ENCODE measurements around the gene PKP4. TPM values are rescaled to one million over a fixed set of nuclear protein-coding genes. Genes with fewer than 3 reads are reported as not detected.

The PKP4 gene
- total RNA-seq, 1 experiment from 2014 or later = 52.0 TPM

DNA sequence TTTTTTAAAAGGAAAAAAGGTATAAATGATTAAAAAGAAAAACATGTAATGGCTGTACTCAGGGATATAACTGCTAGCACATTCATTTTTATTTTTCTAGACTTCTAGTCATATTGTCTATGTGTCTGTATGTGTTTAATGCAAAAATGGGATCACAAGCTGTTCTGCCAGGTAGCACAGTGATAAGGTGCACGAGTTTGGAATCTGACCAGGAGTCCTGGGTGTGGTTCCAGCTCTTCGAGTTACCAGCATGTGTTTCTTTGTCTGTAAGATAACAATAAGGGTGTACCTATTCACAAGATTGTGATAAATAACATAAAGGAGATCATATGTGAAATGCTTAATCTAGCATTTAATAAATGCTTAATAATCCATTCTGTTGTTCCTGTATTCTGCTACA lies 145.3 kb downstream of the PKP4 start:
- no peak overlapping the region for H2BK12ac ChIP-seq (ENCODE audit: insufficient read length, low read depth, low read length)
- TF ChIP-seq CTCF (conservative IDR thresholded peaks at IDR 0.05) = no peak
- H3K79me1 ChIP-seq (ENCODE audit: insufficient read depth, low read depth, low read length, poor library complexity, severe bottlenecking) = no peaks in the 10 kb centered on the region
- H4K91ac ChIP-seq (ENCODE audit: insufficient read length, low read depth, low read length) = no peak overlapping the region
- H3K27me3 ChIP-seq (ENCODE audit: insufficient read depth, low read length) = no peaks in the 10 kb centered on the region
- H3K9ac ChIP-seq (ENCODE audit: extremely low read depth, insufficient read length, low read length) = no peak overlapping the region
- H3K23ac ChIP-seq (ENCODE audit: insufficient read length, low read depth, low read length) = no peak overlapping the region
- no peak overlapping the region for H4K8ac ChIP-seq (replicated peaks; ENCODE audit: insufficient read length, low read depth, low read length)
- no peak overlapping the region for H3K4me3 Mint-ChIP-seq
- no peak overlapping the region for H3K56ac ChIP-seq (ENCODE audit: insufficient read length, low read depth, low read length)
- H3K27ac Mint-ChIP-seq = no peak overlapping the region
- no peak overlapping the region for H2AK5ac ChIP-seq (ENCODE audit: insufficient read length, low read length)
- H4K20me1 ChIP-seq (ENCODE audit: control insufficient read depth, insufficient read depth, insufficient read length) = no peaks in the 10 kb centered on the region
- no peak overlapping the region for H2BK20ac ChIP-seq (ENCODE audit: low read depth, low read length, poor library complexity, severe bottlenecking)
- DNase-seq = no peak
- no peaks in the 10 kb centered on the region for H3K9me3 Mint-ChIP-seq
- H3K4ac ChIP-seq (ENCODE audit: low read depth, low read length) = no peak overlapping the region
- H3K4me2 ChIP-seq (ENCODE audit: insufficient read depth, insufficient read length, low read length) = no peak overlapping the region
- no peak overlapping the region for H3T11ph ChIP-seq (ENCODE audit: low read length)
- H3K27me3 Mint-ChIP-seq (ENCODE audit: low read depth) = no peaks in the 10 kb centered on the region
- no peak overlapping the region for H2BK5ac ChIP-seq (ENCODE audit: insufficient read length, low read length)
- H2BK15ac ChIP-seq (ENCODE audit: low read depth, low read length) = no peak overlapping the region
- no peak overlapping the region for H3K27ac ChIP-seq (ENCODE audit: insufficient read length, low read depth, low read length)
- H3K23me2 ChIP-seq (ENCODE audit: insufficient read length, low read depth, low read length, poor library complexity, severe bottlenecking) = no peaks in the 10 kb centered on the region
- H3K9me3 ChIP-seq (ENCODE audit: control insufficient read depth, low read depth, low read length) = no peaks in the 10 kb centered on the region
- no peaks in the 10 kb centered on the region for H3K79me2 ChIP-seq (ENCODE audit: insufficient read depth, low read length)
- peaks cover 7 to 13% of the 10 kb centered on the region in 2 experiments for H3K4me1 Mint-ChIP-seq
- no peak overlapping the region for H3K18ac ChIP-seq (ENCODE audit: insufficient read length, low read depth, low read length)
- H3K14ac ChIP-seq (ENCODE audit: insufficient read depth, low read length) = no peak overlapping the region
- H3K36me3 Mint-ChIP-seq (ENCODE audit: insufficient read depth in 1 of 3, low read depth in 3 of 3) = peaks cover 0 to 2% (median 0%) of the 10 kb centered on the region in 3 experiments; a peak in 1 of 7 replicates
- no peak overlapping the region for H2BK120ac ChIP-seq (ENCODE audit: low read depth, low read length, poor library complexity, severe bottlenecking)
- H2AFZ ChIP-seq (ENCODE audit: low read length) = no peak overlapping the region
- 0 out of 2 replicates have a peak, but pooled peaks cover 6% of the 10 kb centered on the region for H3K4me1 ChIP-seq (ENCODE audit: insufficient read depth, low read length)
- H4K5ac ChIP-seq (ENCODE audit: insufficient read length, low read depth, low read length) = no peak overlapping the region
- WGBS (ENCODE audit: extremely low coverage, insufficient read length, low lambda C conversion rate) = no CpG with 5 or more reads among the region's 2 CpGs
